ENCODE results near the gene DPPA2.

DNA sequence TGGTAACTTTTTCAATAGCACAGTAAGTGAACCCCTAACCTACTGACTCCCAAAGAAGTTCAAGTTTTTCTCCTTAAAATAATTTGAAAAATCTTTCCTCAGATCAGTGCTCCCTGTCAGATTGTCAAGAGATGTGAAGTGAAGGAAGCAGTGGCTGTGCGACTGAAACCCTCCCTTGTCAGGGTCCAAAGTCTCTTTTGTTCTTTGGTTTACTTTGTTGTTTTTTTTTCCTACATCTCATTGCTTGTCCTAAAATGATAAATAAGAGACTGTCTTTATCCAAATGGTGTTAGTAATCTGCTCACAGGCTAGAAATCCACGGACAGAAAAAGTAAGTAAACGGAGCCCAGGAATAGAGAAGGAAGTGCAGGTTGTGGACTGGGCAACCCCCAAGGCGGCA, 22.0 kb upstream of the DPPA2 start:
- no peak for TF ChIP-seq POLR2A (IDR thresholded peaks at IDR 0.05)
- TF ChIP-seq, protein P1, sequence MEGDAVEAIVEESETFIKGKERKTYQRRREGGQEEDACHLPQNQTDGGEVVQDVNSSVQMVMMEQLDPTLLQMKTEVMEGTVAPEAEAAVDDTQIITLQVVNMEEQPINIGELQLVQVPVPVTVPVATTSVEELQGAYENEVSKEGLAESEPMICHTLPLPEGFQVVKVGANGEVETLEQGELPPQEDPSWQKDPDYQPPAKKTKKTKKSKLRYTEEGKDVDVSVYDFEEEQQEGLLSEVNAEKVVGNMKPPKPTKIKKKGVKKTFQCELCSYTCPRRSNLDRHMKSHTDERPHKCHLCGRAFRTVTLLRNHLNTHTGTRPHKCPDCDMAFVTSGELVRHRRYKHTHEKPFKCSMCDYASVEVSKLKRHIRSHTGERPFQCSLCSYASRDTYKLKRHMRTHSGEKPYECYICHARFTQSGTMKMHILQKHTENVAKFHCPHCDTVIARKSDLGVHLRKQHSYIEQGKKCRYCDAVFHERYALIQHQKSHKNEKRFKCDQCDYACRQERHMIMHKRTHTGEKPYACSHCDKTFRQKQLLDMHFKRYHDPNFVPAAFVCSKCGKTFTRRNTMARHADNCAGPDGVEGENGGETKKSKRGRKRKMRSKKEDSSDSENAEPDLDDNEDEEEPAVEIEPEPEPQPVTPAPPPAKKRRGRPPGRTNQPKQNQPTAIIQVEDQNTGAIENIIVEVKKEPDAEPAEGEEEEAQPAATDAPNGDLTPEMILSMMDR (IDR thresholded peaks at IDR 0.05): no peak
